Activated effector memory CD4-positive, alpha-beta T cell treated with Interleukin-2 at 50 U/mL for 16 hours (primary cell): Measurements from ENCODE around the gene RPS6KA4.

Experiments
- DNase-seq: peaks from one replicate; pipeline ENCODE4 v3.0.0-alpha.2; 2020

RPS6KA4 gene

DNA sequence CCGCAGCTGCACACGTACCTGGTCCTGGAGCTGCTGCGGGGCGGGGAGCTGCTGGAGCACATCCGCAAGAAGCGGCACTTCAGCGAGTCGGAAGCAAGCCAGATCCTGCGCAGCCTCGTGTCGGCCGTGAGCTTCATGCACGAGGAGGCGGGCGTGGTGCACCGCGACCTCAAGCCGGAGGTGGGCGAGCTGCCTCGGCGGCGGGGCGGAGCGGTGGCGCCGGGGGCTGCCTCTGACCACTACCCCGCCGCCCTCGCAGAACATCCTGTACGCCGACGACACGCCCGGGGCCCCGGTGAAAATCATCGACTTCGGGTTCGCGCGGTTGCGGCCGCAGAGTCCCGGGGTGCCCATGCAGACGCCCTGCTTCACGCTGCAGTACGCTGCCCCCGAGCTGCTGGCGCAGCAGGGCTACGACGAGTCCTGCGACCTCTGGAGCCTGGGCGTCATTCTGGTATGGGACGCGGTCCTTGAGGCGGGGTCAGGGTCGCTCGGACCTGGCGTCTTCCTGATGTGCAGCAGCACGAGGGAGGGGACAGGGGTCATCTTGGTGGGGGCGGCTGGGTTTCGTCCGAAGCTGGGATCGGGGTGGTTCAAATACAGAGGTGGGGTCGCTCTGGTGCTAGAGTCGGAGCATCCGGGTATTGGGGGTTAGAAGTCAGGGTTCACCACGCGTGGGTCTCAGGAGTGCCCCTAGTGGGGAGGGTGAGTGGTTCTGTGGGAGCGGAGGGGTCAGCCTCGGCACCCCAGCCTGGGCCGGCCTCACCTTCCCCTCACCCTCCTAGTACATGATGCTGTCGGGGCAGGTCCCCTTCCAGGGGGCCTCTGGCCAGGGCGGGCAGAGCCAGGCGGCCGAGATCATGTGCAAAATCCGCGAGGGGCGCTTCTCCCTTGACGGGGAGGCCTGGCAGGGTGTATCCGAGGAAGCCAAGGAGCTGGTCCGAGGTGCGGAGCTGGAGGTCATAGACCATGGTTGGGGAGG, 10.8 kb downstream of the RPS6KA4 start:
- DNase-seq: no peak

GRCh38 chr11:64371201-64371600, 12.2 kb downstream of the RPS6KA4 start:
- no peak for DNase-seq

- no peak for DNase-seq
Observed at GRCh38 chr11:64372021-64372420, 13.1 kb downstream of the RPS6KA4 start.

DNA sequence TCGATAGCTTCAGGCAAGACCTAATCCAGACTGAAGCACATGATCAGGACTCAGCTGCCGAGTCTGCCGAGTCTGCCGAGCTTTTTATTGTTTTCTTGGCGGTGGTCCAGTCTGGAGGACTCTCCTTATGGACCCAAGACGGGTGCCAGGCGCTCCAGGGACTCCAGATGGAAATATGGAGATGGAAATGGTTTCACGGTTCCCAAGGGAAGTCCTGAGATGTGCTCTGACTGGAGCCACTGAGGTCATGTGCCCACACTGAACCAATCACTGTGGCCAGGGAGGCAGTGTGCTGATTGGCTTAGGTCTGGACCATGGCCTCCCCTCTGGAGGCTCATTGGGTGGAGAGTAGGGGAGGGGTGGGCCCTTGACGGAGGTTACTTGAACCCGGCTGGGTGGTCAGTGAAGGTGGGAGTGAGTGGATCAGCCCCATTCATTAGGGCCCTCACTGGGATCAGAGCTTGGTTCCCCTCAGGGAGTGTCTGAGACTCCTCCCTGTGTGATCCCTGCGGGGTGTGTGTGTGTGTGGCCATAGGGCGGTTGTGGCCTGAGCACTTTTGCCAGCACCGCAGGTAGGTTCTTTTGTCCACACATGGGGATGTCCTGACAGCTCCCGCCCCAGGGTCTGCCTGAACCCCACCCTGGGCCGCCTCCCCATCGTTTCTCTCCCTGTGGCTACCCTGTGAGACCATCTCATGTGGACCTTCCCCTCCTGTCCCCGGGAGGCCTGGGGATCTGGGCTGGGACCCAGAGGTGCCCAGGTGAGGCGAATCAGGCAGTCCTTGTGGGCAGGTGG, 14.0 kb downstream of the RPS6KA4 start:
- no peak for DNase-seq

GRCh38 chr11:64373598-64373974, 14.6 kb downstream of the RPS6KA4 start:
- no peak for DNase-seq

GRCh38 chr11:64376071-64376470, 17.1 kb downstream of the RPS6KA4 start:
- DNase-seq: no peak

DNA sequence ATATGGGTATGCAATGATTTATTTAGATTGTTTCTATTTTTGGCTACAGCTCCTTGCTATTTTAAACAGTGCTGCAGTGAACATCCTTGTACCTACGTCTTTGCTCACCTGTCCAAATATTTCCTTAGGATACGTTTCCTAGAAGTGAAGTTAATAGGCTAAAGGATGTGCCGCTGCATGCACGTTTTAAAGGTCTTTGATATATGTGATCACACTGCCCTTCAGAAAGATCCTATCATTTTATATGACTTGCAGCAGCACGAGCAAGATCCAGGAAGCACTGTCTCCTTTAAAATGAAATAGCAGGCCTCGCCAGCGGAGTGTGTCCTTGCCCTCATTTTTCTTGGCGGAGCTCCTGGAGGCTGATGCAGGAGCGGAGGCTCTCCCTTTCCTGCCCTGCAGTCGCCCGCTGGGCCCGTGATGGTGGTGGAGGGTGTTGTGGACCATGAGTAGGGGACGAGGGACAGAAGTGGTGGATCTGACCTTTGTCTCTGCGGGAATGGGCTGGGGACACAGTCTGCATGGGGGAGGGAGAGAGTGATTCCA, 19.4 kb downstream of the RPS6KA4 start:
- no peak for DNase-seq

- DNase-seq: no peak
Observed at GRCh38 chr11:64379160-64379559, 20.2 kb downstream of the RPS6KA4 start.

GRCh38 chr11:64379817-64380709, 21.1 kb downstream of the RPS6KA4 start:
- no peak for DNase-seq

DNA sequence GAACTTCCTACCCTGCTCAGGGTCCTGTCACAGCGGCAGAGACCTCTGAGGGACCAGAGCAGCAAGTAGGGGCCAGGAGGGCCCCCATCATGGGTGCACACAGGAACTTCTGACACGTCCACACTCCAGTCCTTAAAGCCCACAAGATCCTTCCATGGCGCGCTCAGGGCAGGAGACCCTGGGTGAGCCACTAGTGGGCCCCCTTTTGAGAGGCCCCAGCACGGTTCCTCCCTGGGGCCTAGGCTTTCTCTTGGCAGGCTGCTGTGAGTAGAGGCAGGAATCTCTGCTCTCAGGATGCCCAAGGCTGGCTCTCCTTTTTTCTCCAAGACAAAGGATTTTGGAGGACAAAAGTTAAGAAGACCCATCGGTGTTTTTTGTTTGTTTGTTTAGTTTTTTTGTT, 22.4 kb downstream of the RPS6KA4 start:
- no peak for DNase-seq

- DNase-seq: no peak
Observed at GRCh38 chr11:64382047-64382446, 23.1 kb downstream of the RPS6KA4 start.

GRCh38 chr11:64382586-64382985, 23.6 kb downstream of the RPS6KA4 start:
- DNase-seq: no peak

- DNase-seq: no peak
Observed at GRCh38 chr11:64383580-64383979, 24.6 kb downstream of the RPS6KA4 start.

DNA sequence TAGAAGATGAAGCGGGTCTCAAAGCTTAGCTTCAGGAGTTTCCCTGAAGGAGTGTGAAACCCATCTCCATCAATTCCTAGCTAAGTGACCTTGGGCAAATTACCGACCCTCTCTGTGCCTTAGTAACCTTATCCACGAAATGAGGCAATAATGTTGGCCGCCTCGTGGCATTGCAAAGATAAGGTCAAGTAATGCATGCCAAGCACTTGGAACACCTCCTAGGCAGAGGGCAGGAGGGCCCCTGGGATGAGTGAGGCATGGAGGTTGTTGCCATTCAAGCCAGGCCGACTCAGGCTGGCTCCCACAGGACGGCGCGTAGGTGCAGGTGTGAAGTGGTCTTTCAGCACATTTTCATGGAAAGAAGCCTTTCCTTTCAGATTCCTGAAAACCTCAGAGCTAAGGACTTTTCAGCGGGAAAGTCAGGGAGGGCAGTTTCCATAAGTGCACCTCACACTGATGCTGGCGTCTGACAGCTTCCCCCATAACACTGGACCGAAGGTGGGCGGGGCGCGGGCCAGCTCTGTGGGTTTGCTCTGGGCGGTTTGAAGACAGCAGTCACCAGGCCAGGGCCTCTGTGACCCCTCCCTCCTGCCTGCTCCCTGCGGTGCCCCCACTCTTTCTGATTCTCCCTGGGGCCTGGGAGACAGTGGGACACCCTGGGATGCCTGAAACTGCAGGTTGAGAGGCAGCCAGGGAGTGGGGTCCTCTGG, 25.2 kb downstream of the RPS6KA4 start:
- no peak for DNase-seq

DNA sequence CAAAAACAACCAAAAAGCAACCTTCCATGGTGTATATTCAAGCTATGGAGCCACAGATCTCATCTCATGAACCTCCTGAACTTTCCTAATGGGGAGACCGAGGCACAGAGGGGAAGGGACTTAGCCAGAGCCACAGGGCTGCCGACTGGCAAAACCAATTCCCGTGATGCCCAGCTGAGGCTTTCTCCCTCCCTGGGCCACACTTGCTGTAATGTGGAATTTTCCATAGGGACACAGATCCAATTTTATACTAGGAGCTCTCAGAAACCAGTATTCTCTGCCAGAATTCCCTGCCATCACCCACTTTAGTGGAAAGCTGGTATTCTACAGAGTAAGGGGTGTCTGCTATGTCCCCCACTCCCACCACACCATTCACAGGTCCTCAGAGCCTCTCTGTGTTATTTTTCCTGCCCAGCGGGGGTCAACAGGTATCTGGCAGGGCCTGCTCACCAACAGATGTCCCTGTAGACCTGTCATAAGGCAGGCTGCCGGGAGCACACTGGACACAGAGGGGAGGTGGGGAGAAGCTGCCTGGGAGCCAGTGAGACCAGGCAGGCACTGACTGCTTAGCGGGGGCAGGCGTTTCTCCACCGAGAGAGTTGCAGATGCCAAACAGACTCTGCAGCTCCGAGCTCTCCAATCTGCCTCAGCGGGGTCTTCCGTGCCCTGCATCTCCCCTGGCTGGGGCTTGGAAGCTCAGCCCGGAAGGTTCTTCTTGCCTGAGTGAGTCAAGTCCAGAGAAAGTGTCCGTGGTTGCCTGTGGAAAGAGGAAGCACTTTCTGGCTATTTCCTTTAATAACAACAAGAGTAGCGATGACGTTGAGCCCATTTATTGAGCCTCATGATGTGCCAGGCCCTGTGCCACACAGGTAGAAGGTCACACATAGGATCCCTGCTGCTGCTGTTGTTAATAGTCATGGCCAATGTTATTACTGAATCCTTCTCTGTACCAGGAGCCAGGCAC, 26.3 kb downstream of the RPS6KA4 start:
- no peak for DNase-seq

GRCh38 chr11:64385945-64386704, 27.2 kb downstream of the RPS6KA4 start:
- DNase-seq: no peak

DNA sequence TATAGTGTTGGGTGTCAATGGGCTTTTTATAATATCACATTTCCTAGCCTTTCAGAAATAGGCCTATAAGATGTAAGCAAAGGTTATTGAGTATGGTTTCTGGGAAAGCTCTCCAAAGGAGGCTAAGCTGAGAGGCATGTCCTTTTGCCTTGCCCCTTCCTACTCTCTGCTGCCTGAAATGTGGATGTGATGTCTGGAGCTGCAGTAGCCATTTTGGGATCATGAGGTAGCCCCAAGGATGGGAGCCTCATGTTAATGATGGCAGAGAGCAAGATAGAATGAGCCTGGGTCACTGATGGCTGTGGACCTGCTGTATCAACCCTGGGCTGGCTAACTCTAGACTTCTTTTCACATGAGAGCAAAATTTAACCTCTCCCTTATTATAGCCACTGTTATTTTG, 29.0 kb downstream of the RPS6KA4 start:
- no peak for DNase-seq

DNA sequence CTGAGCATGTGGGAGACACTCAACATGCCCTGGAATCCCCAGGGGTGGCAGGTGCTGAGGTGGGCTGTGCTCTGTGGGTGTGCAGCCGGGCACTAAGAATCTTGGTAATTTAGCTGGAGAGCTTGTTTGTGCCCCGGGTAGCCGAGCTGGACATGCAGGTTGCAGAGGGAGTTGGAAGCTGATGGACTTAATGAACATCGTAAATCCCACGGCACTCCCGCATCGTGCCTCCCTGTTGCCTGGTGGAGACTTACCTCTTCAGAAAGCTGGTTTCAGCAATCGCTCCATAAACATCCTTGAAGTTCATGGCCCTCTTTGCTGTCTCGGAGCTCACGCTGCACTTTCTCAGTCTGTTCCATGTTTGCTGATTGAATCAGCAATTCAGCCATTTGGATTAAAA, 29.9 kb downstream of the RPS6KA4 start:
- no peak for DNase-seq

GRCh38 chr11:64389851-64390250, 30.9 kb downstream of the RPS6KA4 start:
- DNase-seq: no peak

- DNase-seq: no peak
Observed at GRCh38 chr11:64390558-64390957, 31.6 kb downstream of the RPS6KA4 start.
